Karpas-422 (cell line): ENCODE results near the gene KDM4B. TPM values are rescaled to one million over a fixed set of nuclear protein-coding genes. Genes with fewer than 3 reads are reported as not detected.

Source experiments
- DNase-seq: peaks from one replicate; pipeline ENCODE4 v3.0.0-alpha.2; 2015
- H2AFZ ChIP-seq: fragments of 200-600 bp; sonication (generic); 2 replicates; pipeline ENCODE4 v1.6.1; 2014; ENCODE audit warnings: antibody characterized with exemption, low read length, mixed read lengths
- H3K27ac ChIP-seq: fragments of 200-600 bp; sonication (generic); 2 replicates; pipeline ENCODE4 v1.5.1; 2014; ENCODE audit warnings: mild to moderate bottlenecking, low read length, moderate library complexity
- H3K27me3 ChIP-seq: fragments of 200-600 bp; sonication (generic); 2 replicates; pipeline ENCODE4 v1.6.1; 2014; ENCODE audit warnings: low read length, mixed read lengths
- H3K36me3 ChIP-seq: fragments of 200-600 bp; sonication (generic); 2 replicates; pipeline ENCODE4 v1.6.1; 2014; ENCODE audit warnings: low read length, mixed read lengths; ENCODE audit not compliant: insufficient read depth
- H3K4me1 ChIP-seq: fragments of 200-600 bp; sonication (generic); 2 replicates; pipeline ENCODE4 v1.6.1; 2014; ENCODE audit warnings: mild to moderate bottlenecking, low read length, mixed read lengths
- H3K4me2 ChIP-seq: fragments of 200-600 bp; sonication (generic); 2 replicates; pipeline ENCODE4 v1.6.1; 2014; ENCODE audit warnings: low read length, low read depth, mild to moderate bottlenecking; ENCODE audit not compliant: poor library complexity, severe bottlenecking
- H3K4me3 ChIP-seq: fragments of 200-600 bp; sonication (generic); 2 replicates; pipeline ENCODE4 v1.5.1; 2014; ENCODE audit warnings: mild to moderate bottlenecking, antibody characterized with exemption, low read length, mixed read lengths
- H3K79me2 ChIP-seq: fragments of 200-600 bp; sonication (generic); 2 replicates; pipeline ENCODE4 v1.6.1; 2014; ENCODE audit warnings: mild to moderate bottlenecking, low read length, mixed read lengths
- H3K9ac ChIP-seq: fragments of 200-600 bp; sonication (generic); 2 replicates; pipeline ENCODE4 v1.6.0; 2014; ENCODE audit warnings: low read length
- H3K9me2 ChIP-seq: fragments of 200-600 bp; sonication (generic), shearing (Covaris generic); replicated peaks from 2 replicates; pipeline ENCODE4 v1.6.0; 2014; ENCODE audit warnings: mild to moderate bottlenecking, low read length, moderate library complexity; ENCODE audit not compliant: insufficient read depth
- H3K9me3 ChIP-seq: fragments of 300-700, 200-600 bp; sonication (generic); 2 replicates; pipeline ENCODE4 v1.6.1; 2014; ENCODE audit warnings: low read length, mixed read lengths
- H4K20me1 ChIP-seq: fragments of 200-600 bp; sonication (generic); 2 replicates; pipeline ENCODE4 v1.6.1; 2014; ENCODE audit warnings: mild to moderate bottlenecking, antibody characterized with exemption, low read length, low read depth; ENCODE audit not compliant: insufficient read depth
- total RNA-seq: library from RNA; depleted of rRNA; stranded (reverse); fragments of >200 nt; shearing (Covaris generic); gene quantifications from 2 replicates; pipeline ENCODE4 v1.2.3, GENCODE V29; 2014; ENCODE audit warnings: low replicate concordance

The KDM4B gene
- total RNA-seq, 1 experiment from 2014 or later: 50.8 TPM

- Histone ChIP-seq H3K9me3 (no peaks in the 10 kb centered on the region), H3K27me3 (no peaks in the 10 kb centered on the region), H3K4me1 (peaks cover 3% of the 10 kb centered on the region; the same call in 1 of the 2 replicates), H4K20me1 (no peaks in the 10 kb centered on the region), H3K4me2 (no peak overlapping the region), H2AFZ (no peak overlapping the region), H3K9ac (no peak overlapping the region), H3K4me3 (no peak overlapping the region), H3K79me2 (no peaks in the 10 kb centered on the region), H3K9me2 (no peaks in the 10 kb centered on the region), H3K36me3 (no peaks in the 10 kb centered on the region), H3K27ac (no peak overlapping the region)
- peak; percentile 82 for DNase-seq
Measured at GRCh38 chr19:5038631-5039271, 69.8 kb downstream of the KDM4B start.

- H2AFZ ChIP-seq: no peak overlapping the region
- no peak overlapping the region for H3K4me3 ChIP-seq
- H3K4me2 ChIP-seq: no peak overlapping the region
- no peaks in the 10 kb centered on the region for H3K9me2 ChIP-seq
- no peak overlapping the region for H3K9ac ChIP-seq
- no peaks in the 10 kb centered on the region for H4K20me1 ChIP-seq
- no peaks in the 10 kb centered on the region for H3K79me2 ChIP-seq
- peaks cover 3% of the 10 kb centered on the region; the same call in 1 of the 2 replicates for H3K4me1 ChIP-seq
- no peaks in the 10 kb centered on the region for H3K36me3 ChIP-seq
- no peak overlapping the region for H3K27ac ChIP-seq
- no peak for DNase-seq
- no peaks in the 10 kb centered on the region for H3K27me3 ChIP-seq
- H3K9me3 ChIP-seq: no peaks in the 10 kb centered on the region
Measured at GRCh38 chr19:5039642-5040543, 71.0 kb downstream of the KDM4B start.

GRCh38 chr19:5040544-5041167, 71.7 kb downstream of the KDM4B start:
- Histone ChIP-seq H3K9ac (no peak overlapping the region), H3K9me2 (no peaks in the 10 kb centered on the region), H4K20me1 (no peaks in the 10 kb centered on the region), H3K27ac (no peak overlapping the region), H3K27me3 (no peaks in the 10 kb centered on the region), H3K4me2 (no peak overlapping the region), H3K36me3 (no peaks in the 10 kb centered on the region), H2AFZ (no peak overlapping the region), H3K4me1 (peaks cover 10% of the 10 kb centered on the region), H3K79me2 (no peaks in the 10 kb centered on the region), H3K4me3 (no peak overlapping the region), H3K9me3 (no peaks in the 10 kb centered on the region)
- DNase-seq: no peak

GRCh38 chr19:5041168-5041912, 72.4 kb downstream of the KDM4B start:
- H3K9ac ChIP-seq: no peak overlapping the region
- H2AFZ ChIP-seq: no peak overlapping the region
- H3K79me2 ChIP-seq: no peaks in the 10 kb centered on the region
- no peak overlapping the region for H3K4me3 ChIP-seq
- no peaks in the 10 kb centered on the region for H3K27me3 ChIP-seq
- no peak overlapping the region for H3K27ac ChIP-seq
- no peaks in the 10 kb centered on the region for H3K9me2 ChIP-seq
- no peaks in the 10 kb centered on the region for H3K36me3 ChIP-seq
- no peak overlapping the region for H3K4me2 ChIP-seq
- DNase-seq: no peak
- H3K4me1 ChIP-seq: peaks cover 17% of the 10 kb centered on the region
- no peaks in the 10 kb centered on the region for H3K9me3 ChIP-seq
- H4K20me1 ChIP-seq: no peaks in the 10 kb centered on the region

GRCh38 chr19:5041913-5042187, 72.9 kb downstream of the KDM4B start:
- DNase-seq: no peak
- Histone ChIP-seq H3K9me2 (no peaks in the 10 kb centered on the region), H3K9ac (no peak overlapping the region), H3K4me2 (no peak overlapping the region), H4K20me1 (no peaks in the 10 kb centered on the region), H3K4me3 (no peak overlapping the region), H3K27me3 (no peaks in the 10 kb centered on the region), H3K4me1 (peaks cover 22% of the 10 kb centered on the region), H3K36me3 (no peaks in the 10 kb centered on the region), H3K27ac (no peak overlapping the region), H3K9me3 (no peaks in the 10 kb centered on the region), H3K79me2 (no peaks in the 10 kb centered on the region), H2AFZ (no peak overlapping the region)

- Histone ChIP-seq H2AFZ (no peak overlapping the region), H3K36me3 (no peaks in the 10 kb centered on the region), H3K4me2 (no peak overlapping the region), H3K9me2 (no peaks in the 10 kb centered on the region), H4K20me1 (no peaks in the 10 kb centered on the region), H3K27ac (no peak overlapping the region), H3K79me2 (no peaks in the 10 kb centered on the region), H3K9me3 (no peaks in the 10 kb centered on the region), H3K4me3 (no peak overlapping the region), H3K9ac (no peak overlapping the region), H3K4me1 (peaks cover 29% of the 10 kb centered on the region), H3K27me3 (no peaks in the 10 kb centered on the region)
- DNase-seq: peak; percentile 56
Measured at GRCh38 chr19:5042556-5042955, 73.6 kb downstream of the KDM4B start.

- no peaks in the 10 kb centered on the region for H4K20me1 ChIP-seq
- no peak overlapping the region for H3K9ac ChIP-seq
- no peak overlapping the region for H3K4me2 ChIP-seq
- no peak overlapping the region for H3K4me3 ChIP-seq
- DNase-seq: no peak
- H3K4me1 ChIP-seq: peaks cover 51% of the 10 kb centered on the region
- H2AFZ ChIP-seq: no peak overlapping the region
- H3K27ac ChIP-seq: no peak overlapping the region; the same call in 1 of the 2 replicates
- no peaks in the 10 kb centered on the region for H3K27me3 ChIP-seq
- no peaks in the 10 kb centered on the region for H3K79me2 ChIP-seq
- no peaks in the 10 kb centered on the region for H3K36me3 ChIP-seq
- H3K9me2 ChIP-seq: no peaks in the 10 kb centered on the region
- H3K9me3 ChIP-seq: no peaks in the 10 kb centered on the region
Measured at GRCh38 chr19:5045029-5045428, 76.1 kb downstream of the KDM4B start.

- no peaks in the 10 kb centered on the region for H3K9me3 ChIP-seq
- no peak for DNase-seq
- peak overlapping the region; percentile 51 for H3K4me2 ChIP-seq
- no peaks in the 10 kb centered on the region for H3K36me3 ChIP-seq
- H4K20me1 ChIP-seq: no peaks in the 10 kb centered on the region
- H3K4me1 ChIP-seq: peaks cover 60% of the 10 kb centered on the region
- H3K9me2 ChIP-seq: no peaks in the 10 kb centered on the region
- H3K79me2 ChIP-seq: no peaks in the 10 kb centered on the region
- H3K27me3 ChIP-seq: no peaks in the 10 kb centered on the region
- H3K27ac ChIP-seq: peak overlapping the region; percentile 90
- peak overlapping the region; percentile 28; the same call in 1 of the 2 replicates for H3K4me3 ChIP-seq
- H2AFZ ChIP-seq: no peak overlapping the region
- H3K9ac ChIP-seq: peak overlapping the region; percentile 56; the same call in 1 of the 2 replicates
Measured at GRCh38 chr19:5045956-5046338, 77.0 kb downstream of the KDM4B start.
